Peyer's patch (tissue), 4 donors: ENCODE measurements around the gene OSBPL10. TPM values are rescaled to one million over a fixed set of nuclear protein-coding genes. Genes with fewer than 3 reads are reported as not detected.
A peak's percentile ranks its signal among the peaks of the same experiment; 100 is the strongest.

Experiments
- DNase-seq, 3 donors: peaks; one replicate each; pipeline ENCODE4 v3.0.0-alpha.2; 2017 to 2019
- H3K27ac ChIP-seq, 4 donors: fragments of 200-600 bp; sonication (generic); one replicate each; pipeline ENCODE4 v1.5.1; 2016 to 2019
- H3K27me3 ChIP-seq, 2 donors: fragments of 200-600 bp; sonication (generic); one replicate each; pipeline ENCODE4 v1.5.1; 2019
- H3K36me3 ChIP-seq, 3 donors: fragments of 200-600 bp; sonication (generic); one replicate each; pipeline ENCODE4 v1.5.1; 2016 to 2019
- H3K4me1 ChIP-seq, 4 donors: fragments of 200-600 bp; sonication (generic); one replicate each; pipeline ENCODE4 v1.5.1; 2016 to 2019
- H3K4me3 ChIP-seq, 4 donors: fragments of 200-600 bp; sonication (generic); 1 replicate in 3 of 4; 2 replicates in 1 of 4; pipeline ENCODE4 v1.5.1; 2016 to 2019; ENCODE audit warnings: mild to moderate bottlenecking in 1 of 4
- H3K9me3 ChIP-seq, 4 donors: fragments of 200-600 bp; sonication (generic); one replicate each; pipeline ENCODE4 v1.5.1; 2016 to 2019; ENCODE audit warnings: mild to moderate bottlenecking in 1 of 4
- POLR2A ChIP-seq, 2 donors: fragments of 450-650 bp; IDR thresholded peaks; one replicate each; pipeline ENCODE4 v1.5.1; 2017; ENCODE audit warnings: antibody characterized with exemption in 2 of 2, mild to moderate bottlenecking in 2 of 2, moderate library complexity in 2 of 2
- total RNA-seq, 4 donors: library from RNA; depleted of rRNA; stranded (reverse); fragments of >200 nt; gene quantifications; one replicate each; pipeline ENCODE4 v1.1.0, GENCODE V29; 2016
- TF ChIP-seq, protein P1 (sequence below), 6 experiments: fragments of 450-650 bp in 4 of 6; fragments of 200-600 bp in 2 of 6; sonication (generic) in 1 of 6; IDR thresholded peaks; one replicate each; pipeline ENCODE4 v1.5.1; 2017 to 2019; ENCODE audit warnings: antibody characterized with exemption in 6 of 6, mild to moderate bottlenecking in 3 of 6, moderate library complexity in 1 of 6

OSBPL10 gene
- total RNA-seq, 4 donors from 2014 or later, result 18.5 to 128 (median 60.5) TPM

DNA sequence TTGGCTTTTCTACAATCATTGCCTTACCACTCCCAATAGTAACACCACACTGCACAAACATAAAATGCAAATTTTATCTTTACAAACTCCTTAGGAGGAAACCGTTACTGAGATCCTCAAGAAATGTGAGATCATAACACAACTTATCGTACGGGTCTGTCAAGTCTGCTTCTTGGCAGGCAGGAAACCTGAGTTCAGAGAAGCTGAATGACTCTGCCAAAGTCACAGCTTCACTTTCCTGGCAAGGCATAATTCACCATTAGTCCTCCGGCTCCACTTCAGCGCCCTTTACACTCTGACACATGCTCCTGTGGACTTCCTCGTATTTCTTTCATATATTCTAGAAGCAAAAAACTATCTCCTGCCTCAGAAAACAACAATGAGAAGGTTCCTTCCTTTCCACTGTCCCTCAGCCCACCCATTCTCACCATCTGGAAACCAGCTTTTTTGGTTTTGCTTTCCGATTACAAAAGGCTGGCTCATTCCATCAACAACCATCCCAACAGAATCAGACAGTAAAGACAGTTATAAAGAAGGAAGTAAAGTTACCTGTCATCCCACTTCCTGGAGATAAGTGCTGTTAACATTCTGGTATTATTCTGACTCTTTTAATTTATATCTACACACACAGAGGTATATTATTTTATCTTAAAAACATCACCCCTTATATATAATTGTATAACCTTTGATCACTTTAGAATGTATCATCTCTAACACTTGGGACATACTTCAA, 225.0 kb downstream of the OSBPL10 start:
- no peaks in the 10 kb centered on the region for H3K9me3 ChIP-seq
- H3K4me1 ChIP-seq, result no peaks in the 10 kb centered on the region
- DNase-seq, result peak in 1 of 3 donors; percentile 56
- no peaks in the 10 kb centered on the region for H3K36me3 ChIP-seq
- no peak for TF ChIP-seq POLR2A (IDR thresholded peaks at IDR 0.05)
- TF ChIP-seq, protein P1, sequence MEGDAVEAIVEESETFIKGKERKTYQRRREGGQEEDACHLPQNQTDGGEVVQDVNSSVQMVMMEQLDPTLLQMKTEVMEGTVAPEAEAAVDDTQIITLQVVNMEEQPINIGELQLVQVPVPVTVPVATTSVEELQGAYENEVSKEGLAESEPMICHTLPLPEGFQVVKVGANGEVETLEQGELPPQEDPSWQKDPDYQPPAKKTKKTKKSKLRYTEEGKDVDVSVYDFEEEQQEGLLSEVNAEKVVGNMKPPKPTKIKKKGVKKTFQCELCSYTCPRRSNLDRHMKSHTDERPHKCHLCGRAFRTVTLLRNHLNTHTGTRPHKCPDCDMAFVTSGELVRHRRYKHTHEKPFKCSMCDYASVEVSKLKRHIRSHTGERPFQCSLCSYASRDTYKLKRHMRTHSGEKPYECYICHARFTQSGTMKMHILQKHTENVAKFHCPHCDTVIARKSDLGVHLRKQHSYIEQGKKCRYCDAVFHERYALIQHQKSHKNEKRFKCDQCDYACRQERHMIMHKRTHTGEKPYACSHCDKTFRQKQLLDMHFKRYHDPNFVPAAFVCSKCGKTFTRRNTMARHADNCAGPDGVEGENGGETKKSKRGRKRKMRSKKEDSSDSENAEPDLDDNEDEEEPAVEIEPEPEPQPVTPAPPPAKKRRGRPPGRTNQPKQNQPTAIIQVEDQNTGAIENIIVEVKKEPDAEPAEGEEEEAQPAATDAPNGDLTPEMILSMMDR (IDR thresholded peaks at IDR 0.05), result no peak
- no peaks in the 10 kb centered on the region for H3K27me3 ChIP-seq
- H3K27ac ChIP-seq, result no peak overlapping the region
- H3K4me3 ChIP-seq, result no peak overlapping the region

DNA sequence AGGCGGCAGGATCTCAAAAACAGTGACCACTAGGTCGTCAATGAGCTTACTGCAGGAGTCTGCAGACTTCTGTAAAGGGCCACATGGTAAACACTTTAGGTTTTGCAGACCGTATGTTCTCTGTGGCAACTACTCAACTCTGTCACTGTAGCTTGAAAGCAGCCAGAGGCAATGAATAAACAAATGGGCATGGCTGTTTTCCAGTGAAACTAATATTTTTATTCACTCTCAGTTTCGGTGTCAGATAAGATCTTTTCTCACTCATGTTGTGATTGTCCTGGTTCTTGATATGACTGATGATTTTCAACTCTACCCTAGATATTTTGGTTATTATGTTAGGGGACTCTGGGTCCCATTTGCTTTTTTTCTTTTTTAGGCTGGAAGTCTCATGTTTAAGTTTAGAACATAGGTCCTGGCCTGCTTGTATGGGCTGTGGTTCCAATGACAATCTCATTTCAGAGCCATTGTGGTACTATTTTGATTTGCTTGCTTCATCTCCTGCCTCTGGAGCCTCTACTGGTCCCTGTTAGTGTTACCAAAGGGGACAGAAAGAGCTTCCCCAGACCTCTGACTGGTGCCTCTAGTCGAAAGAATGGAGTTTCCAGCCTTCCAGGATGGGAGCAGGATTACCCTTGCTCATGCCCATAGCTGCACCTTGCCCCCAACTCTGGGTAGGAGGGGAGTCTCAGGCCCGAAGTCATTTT, 226.3 kb downstream of the OSBPL10 start:
- TF ChIP-seq, protein P1 (IDR thresholded peaks at IDR 0.05), result no peak
- TF ChIP-seq POLR2A (IDR thresholded peaks at IDR 0.05), result no peak
- no peak overlapping the region for H3K27ac ChIP-seq
- H3K36me3 ChIP-seq, result no peaks in the 10 kb centered on the region
- H3K9me3 ChIP-seq, result no peaks in the 10 kb centered on the region
- DNase-seq, result no peak
- no peaks in the 10 kb centered on the region for H3K27me3 ChIP-seq
- no peak overlapping the region for H3K4me3 ChIP-seq
- no peaks in the 10 kb centered on the region for H3K4me1 ChIP-seq

DNA sequence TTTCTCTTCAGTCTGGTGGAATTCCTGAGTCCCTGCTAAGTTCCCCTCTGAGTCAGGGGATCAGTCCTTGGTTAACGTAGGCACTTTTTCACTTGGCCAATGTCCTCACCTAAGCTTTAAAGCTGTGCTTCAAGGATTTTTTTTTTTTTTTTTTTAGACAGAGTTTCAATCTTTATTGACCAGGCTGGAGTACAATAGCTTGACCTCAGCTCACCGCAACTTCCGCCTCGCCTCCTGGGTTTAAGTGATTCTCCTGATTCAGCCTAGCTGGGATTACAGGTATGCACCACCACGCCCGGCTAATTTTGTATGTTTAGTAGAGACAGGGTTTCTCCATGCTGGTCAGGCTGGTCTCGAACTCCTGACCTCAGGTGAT, 228.0 kb downstream of the OSBPL10 start:
- Histone ChIP-seq H3K9me3 (no peaks in the 10 kb centered on the region), H3K27ac (no peak overlapping the region), H3K4me1 (no peaks in the 10 kb centered on the region), H3K27me3 (no peaks in the 10 kb centered on the region), H3K4me3 (no peak overlapping the region), H3K36me3 (no peaks in the 10 kb centered on the region)
- DNase-seq, result no peak
- no peak for TF ChIP-seq POLR2A (IDR thresholded peaks at IDR 0.05)
- TF ChIP-seq, protein P1 (IDR thresholded peaks at IDR 0.05), result no peak

DNA sequence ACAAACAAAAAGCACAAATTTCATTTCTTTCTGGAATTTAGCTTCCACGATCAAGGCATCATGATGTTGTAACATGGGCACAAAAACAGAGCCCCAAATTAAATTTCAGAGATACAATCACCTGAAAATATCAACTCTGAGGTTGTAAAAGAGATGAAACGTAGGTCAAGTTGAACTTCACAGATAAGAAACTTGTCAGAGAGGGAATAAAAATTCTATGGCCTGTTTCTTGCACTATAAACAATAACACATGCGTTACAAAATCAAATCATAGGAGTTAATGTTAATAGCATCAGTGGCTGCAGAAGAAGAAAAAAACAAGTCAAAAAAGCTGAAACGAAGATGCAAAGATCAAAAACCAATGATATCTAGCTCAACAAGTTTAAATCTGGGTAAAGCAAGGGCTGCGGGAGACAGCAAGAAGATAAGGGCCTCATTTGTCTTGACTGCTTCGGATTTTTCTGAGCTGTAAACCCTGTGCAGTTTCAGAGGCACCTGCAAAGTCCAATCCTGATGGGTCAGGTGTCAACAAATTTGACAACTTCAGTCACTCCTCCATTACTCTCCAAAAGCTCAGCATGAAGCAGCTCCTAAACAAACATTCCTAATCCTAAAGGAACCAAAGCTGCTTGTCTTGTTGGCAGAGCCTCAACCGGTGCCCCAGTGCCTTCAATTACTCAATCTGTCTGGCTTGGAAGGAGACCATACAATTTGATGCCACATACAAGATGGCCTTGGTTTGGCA, 228.6 kb downstream of the OSBPL10 start:
- Histone ChIP-seq H3K36me3 (no peaks in the 10 kb centered on the region), H3K27ac (no peak overlapping the region), H3K9me3 (no peaks in the 10 kb centered on the region), H3K27me3 (no peaks in the 10 kb centered on the region), H3K4me3 (no peak overlapping the region), H3K4me1 (no peaks in the 10 kb centered on the region)
- DNase-seq, result no peak
- TF ChIP-seq, protein P1 (IDR thresholded peaks at IDR 0.05), result no peak
- TF ChIP-seq POLR2A (IDR thresholded peaks at IDR 0.05), result no peak

DNA sequence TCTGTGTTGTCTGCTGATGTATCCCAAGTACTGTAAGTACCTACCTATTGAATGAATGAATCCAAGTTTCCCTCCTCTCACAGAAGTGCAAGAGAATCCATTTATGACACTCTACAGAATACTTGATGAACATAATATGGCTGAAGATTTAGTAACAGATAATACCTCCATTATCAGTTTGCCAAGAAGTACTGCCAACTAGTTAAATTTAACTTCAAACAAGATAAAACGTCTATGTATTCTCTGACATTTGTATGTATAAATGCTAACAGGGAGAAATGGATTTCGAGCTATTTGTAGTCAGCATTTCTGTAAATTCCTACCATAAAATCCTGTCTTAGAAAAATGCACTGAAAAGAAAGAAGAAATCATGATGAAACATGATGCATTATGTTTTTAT, 230.7 kb downstream of the OSBPL10 start:
- no peak for DNase-seq
- H3K27ac ChIP-seq, result no peak overlapping the region
- no peaks in the 10 kb centered on the region for H3K4me1 ChIP-seq
- TF ChIP-seq, protein P1 (IDR thresholded peaks at IDR 0.05), result no peak
- TF ChIP-seq POLR2A (IDR thresholded peaks at IDR 0.05), result no peak
- no peaks in the 10 kb centered on the region for H3K9me3 ChIP-seq
- H3K36me3 ChIP-seq, result no peaks in the 10 kb centered on the region
- H3K27me3 ChIP-seq, result no peaks in the 10 kb centered on the region
- H3K4me3 ChIP-seq, result no peak overlapping the region
